ENCODE results near the gene SEMA4D.

DNA sequence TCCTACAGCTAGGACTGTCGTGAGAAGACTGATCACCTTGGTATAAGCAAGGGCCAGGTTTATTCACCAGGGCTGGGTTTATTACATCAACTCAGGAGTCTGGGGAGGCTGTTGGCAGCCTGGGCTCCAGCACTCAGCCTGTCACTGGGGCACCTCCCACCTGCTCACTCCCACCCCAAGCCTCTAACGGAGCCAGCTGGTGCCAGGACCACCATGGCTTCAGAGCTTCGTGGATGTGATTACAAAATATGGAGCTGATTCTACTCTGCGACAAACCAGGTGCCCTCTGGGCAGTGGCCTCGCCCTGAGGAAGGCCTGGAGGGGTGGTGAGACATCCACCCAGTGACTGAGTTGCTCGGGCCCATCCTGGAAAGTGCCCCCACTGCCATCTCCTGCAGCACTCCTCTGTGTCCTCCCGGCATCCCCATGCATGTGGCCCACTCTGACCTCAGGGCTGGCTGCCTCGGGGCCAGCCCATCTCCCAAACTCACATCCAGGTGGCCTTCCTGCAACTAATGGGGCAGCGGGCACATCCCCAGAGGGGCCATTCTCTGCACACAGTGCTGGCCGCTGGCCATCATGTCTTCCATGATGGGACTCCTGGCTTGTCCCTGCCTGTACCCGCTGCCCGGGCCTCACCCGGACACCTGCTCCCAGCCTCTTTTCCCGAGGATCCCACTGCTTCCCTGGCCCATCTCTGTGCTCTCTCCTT lies 130.0 kb downstream of the SEMA4D start:
- TF ChIP-seq CTCF (IDR thresholded peaks at IDR 0.05) (no peak), POLR2AphosphoS5 (IDR thresholded peaks at IDR 0.05) (no peak), EP300 (IDR thresholded peaks at IDR 0.05) (no peak)
